MM.1S (cell line): ENCODE data around the gene PCK1.

Experiments used
- CTCF ChIP-seq: fragments of 300-600 bp; sonication (generic); IDR thresholded peaks from 2 replicates; pipeline ENCODE4 v1.5.1; 2016; ENCODE audit warnings: antibody characterized with exemption, low read length, mixed read lengths
- EZH2 ChIP-seq: fragments of 300-600 bp; sonication (generic); optimal IDR thresholded peaks from 2 replicates; pipeline ENCODE3; 2017; ENCODE audit warnings: low read depth, mild to moderate bottlenecking, antibody characterized with exemption, low read length, mixed read lengths

- peak; percentile 48 for TF ChIP-seq CTCF
- no peak for TF ChIP-seq EZH2
Observed at GRCh38 chr20:57573894-57574293, 13.0 kb downstream of the PCK1 start.
